ENCODE results near the gene CYP2A7.
"Not testable (repeated sequence)": the region's sequence is repeated elsewhere in the genome, so short reads cannot be mapped to it uniquely, and the experiment has no call there.

Gene CYP2A7

GRCh38 chr19:40882062-40882461 is at the start of gene CYP2A7:
CYP2A7 (minus strand) TSS chr19:40882231; CDS start chr19:40882210, 21 bp downstream.
- DNase-seq (ENCODE audit: low read depth); H3K4me3 ChIP-seq (ENCODE audit: low read depth, low read length): not testable (repeated sequence)

GRCh38 chr19:40930799-40931198 is 48.8 kb upstream of the CYP2A7 start:
- DNase-seq (ENCODE audit: low read depth), result not testable (repeated sequence)

GRCh38 chr19:40929942-40930341 is 47.9 kb upstream of the CYP2A7 start:
- DNase-seq (ENCODE audit: low read depth); H3K4me3 ChIP-seq (ENCODE audit: low read depth, low read length): not testable (repeated sequence)

More at GRCh38 chr19:40930799-40931198, 48.8 kb upstream of the CYP2A7 start:
- H3K4me3 ChIP-seq (ENCODE audit: low read depth, low read length), result not testable (repeated sequence)

- H3K4me3 ChIP-seq (ENCODE audit: low read depth, low read length), result no peak overlapping the region
- no peak for TF ChIP-seq CTCF (conservative IDR thresholded peaks at IDR 0.05; ENCODE audit: low read depth, low read length)
- DNase-seq (ENCODE audit: low read depth), result no peak
These were observed 46.8 kb upstream of the CYP2A7 start for GRCh38 chr19:40928850-40929249.

GRCh38 chr19:40927567-40927966 is 45.5 kb upstream of the CYP2A7 start:
- no peak for TF ChIP-seq CTCF (conservative IDR thresholded peaks at IDR 0.05; ENCODE audit: low read depth, low read length)
- H3K4me3 ChIP-seq (ENCODE audit: low read depth, low read length), result no peak overlapping the region
- DNase-seq (ENCODE audit: low read depth), result no peak

GRCh38 chr19:40926276-40926675 is 44.2 kb upstream of the CYP2A7 start:
- not testable (repeated sequence) for H3K4me3 ChIP-seq (ENCODE audit: low read depth, low read length); DNase-seq (ENCODE audit: low read depth)

GRCh38 chr19:40923934-40924391 is 41.9 kb upstream of the CYP2A7 start:
- H3K4me3 ChIP-seq (ENCODE audit: low read depth, low read length), result no peak overlapping the region
- no peak for TF ChIP-seq CTCF (conservative IDR thresholded peaks at IDR 0.05; ENCODE audit: low read depth, low read length)
- DNase-seq (ENCODE audit: low read depth), result no peak

GRCh38 chr19:40922237-40923160 is 40.5 kb upstream of the CYP2A7 start:
- H3K4me3 ChIP-seq (ENCODE audit: low read depth, low read length); DNase-seq (ENCODE audit: low read depth): not testable (repeated sequence)

GRCh38 chr19:40921005-40921897 is 39.2 kb upstream of the CYP2A7 start:
- peak; percentile 33 for DNase-seq (ENCODE audit: low read depth)
- no peak overlapping the region for H3K4me3 ChIP-seq (ENCODE audit: low read depth, low read length)
- TF ChIP-seq CTCF (conservative IDR thresholded peaks at IDR 0.05; ENCODE audit: low read depth, low read length), result no peak
